Body of pancreas (tissue), 4 donors: ENCODE measurements around the gene ARHGAP24.

Experiments used
- CTCF ChIP-seq, 7 experiments: fragments of 450-650 bp in 4 of 7; fragments of 200-600 bp in 3 of 7; sonication (generic) in 3 of 7; IDR thresholded peaks; one replicate each; pipeline ENCODE4 v1.5.1; 2016 to 2019; ENCODE audit warnings: antibody characterized with exemption in 7 of 7
- POLR2A ChIP-seq, 3 donors: fragments of 450-650 bp; IDR thresholded peaks; one replicate each; pipeline ENCODE4 v1.6.1; 2016; ENCODE audit warnings: antibody characterized with exemption in 3 of 3, mild to moderate bottlenecking in 2 of 3

- TF ChIP-seq CTCF (IDR thresholded peaks at IDR 0.05) (no peak), POLR2A (IDR thresholded peaks at IDR 0.05) (no peak)
Observed at GRCh38 chr4:85681921-85682320, 207.0 kb downstream of the ARHGAP24 start.
